GM18508 (cell line): ENCODE data around the gene UBE2C.
"Not testable (repeated sequence)": the region's sequence is repeated elsewhere in the genome, so short reads cannot be mapped to it uniquely, and the experiment has no call there.

Experiments used
- ATAC-seq: cut with Tn5 transposase; IDR thresholded peaks from one replicate; pipeline ENCODE4 v1.9.1; 2021; ENCODE audit warnings: moderate number of reproducible peaks; ENCODE audit not compliant: insufficient read depth, unreplicated experiment

The UBE2C gene

GRCh38 chr20:45797510-45797909 is 14.9 kb upstream of the UBE2C start:
- not testable (repeated sequence) for ATAC-seq

DNA sequence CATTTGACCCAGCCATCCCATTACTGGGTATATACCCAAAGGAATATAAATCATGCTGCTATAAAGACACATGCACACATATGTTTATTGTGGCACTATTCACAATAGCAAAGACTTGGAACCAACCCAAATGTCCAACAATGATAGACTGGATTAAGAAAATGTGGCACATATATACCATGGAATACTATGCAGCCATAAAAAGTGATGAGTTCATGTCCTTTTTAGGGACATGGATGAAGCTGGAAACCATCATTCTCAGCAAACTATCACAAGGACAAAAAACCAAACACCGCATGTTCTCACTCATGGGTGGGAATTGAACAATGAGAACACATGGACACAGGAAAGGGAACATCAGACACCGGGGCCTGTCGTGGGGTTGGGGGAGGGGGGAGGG is 14.5 kb upstream of the UBE2C start:
- not testable (repeated sequence) for ATAC-seq

- ATAC-seq = no peak
Observed at GRCh38 chr20:45798935-45799642, 13.4 kb upstream of the UBE2C start.

GRCh38 chr20:45801851-45802250 is 10.6 kb upstream of the UBE2C start:
- no peak for ATAC-seq

- no peak for ATAC-seq
Observed at GRCh38 chr20:45810191-45810970, 2.1 kb upstream of the UBE2C start.

DNA sequence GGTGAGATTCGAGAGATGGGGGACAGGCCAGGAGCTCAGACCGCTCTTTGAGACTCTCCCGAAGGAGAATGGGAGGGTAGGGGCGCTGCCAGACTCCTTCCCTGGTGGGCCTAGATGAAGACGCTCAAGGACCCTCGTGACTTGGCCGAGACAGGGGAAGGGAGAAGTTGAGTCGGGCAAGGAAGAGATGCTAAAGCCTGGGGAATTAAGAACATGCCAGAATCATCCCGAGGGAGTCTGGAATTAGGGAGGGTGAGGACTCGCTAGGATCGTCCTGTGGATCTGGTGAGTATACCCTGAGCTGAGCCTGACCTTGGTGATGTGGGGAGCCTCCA is 529 bp downstream of the UBE2C start:
- no peak for ATAC-seq

DNA sequence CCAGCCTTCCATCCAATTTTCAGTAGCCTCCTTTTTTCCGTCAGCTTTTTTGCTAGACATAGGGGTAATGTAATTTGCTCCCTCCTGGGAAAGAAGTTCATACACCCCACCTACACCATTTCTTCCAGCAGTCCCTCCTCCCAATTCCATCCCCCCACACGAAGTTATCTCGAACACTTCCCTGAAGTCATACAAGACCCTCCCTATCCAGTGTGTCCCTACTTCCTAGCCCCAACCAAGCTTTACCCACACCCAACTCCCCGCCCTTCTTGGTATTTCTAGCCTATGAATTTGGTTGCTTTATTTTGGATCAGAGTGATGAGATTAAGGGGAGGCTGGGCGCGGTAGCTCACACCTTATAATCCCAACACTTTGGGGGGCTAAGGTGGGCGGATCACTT is 1.0 kb downstream of the UBE2C start:
- ATAC-seq = no peak

GRCh38 chr20:45814314-45814713 is 1.9 kb downstream of the UBE2C start:
- no peak for ATAC-seq

DNA sequence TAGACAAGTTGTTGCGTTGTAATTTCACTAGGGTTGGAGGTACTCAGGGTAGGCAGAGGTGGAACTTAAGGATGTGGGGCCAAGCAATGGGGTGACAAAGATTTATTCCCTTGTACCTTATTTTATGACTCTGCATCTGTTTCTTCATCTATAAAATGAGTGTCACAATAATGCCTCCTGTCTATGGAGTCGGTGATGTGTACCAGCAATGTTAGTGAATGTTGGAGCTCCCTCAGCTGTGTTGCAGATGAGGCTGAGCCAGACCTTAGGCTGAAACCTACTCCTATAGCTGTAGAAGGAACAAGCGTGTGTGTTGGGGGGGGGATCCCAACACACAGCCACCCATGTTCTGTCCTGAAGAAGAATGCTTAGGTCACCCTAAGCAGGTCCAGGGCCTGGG is 4.5 kb downstream of the UBE2C start:
- ATAC-seq = no peak

DNA sequence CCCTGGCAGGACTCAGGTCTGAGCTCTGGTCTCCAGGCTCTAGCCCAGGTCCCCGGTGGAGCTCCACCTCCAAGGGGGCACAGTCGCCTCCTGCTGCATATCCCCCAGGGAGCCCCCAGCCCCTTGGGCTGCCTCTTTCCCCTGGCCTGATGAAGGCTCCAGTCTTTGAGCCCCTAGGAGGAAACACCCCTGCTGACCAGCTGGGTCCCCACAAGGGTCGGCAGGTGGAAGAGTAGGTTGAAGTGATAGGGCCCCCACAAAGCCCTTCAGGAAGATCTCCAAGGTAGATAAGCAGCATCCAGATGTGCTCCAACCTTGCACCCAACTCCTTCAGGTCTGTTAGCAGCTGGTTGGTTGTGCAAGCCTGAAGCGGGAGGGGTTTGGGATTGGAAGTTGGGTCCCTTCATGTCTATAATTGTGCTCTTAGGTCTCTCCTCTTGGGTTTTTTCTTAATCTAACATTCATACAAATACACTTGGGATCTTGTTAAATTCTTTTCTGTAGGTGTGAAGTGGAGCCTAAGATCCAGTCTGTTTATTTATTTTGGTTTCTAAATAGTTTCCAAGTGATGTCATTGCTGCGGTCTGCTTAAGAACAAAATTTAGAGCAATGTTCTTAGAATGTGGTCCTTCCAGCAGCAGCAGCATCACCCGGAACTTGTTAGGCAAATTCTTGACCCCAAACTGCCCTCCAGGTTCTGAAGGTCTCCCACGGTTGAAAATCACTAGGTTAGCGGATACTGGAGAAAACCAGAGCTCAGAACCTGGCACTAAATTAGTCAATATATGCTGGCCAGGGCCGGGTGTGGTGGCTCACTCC is 5.1 kb downstream of the UBE2C start:
- ATAC-seq = no peak

- no peak for ATAC-seq
Observed at GRCh38 chr20:45818239-45818638, 5.8 kb downstream of the UBE2C start.

GRCh38 chr20:45819466-45819865 is 7.0 kb downstream of the UBE2C start:
- no peak for ATAC-seq

DNA sequence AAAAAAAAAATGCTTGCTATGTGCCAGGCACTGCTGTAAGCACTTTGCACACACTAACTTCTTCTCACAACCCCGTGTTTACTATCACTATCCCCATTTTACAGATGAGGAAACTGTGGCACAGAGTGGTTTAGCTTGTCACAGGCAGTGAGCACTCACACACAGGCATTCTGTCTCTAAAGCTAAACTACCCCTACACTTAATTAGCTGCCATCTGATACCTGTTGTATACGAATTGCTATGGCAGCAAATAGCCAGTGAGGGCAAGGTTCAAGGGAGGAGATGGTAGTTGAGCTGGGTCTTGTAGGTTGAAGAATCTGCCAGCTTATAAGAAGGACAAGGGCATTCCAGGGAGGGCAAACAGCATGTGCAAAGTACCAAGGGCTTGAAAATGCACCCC is 9.5 kb downstream of the UBE2C start:
- ATAC-seq = no peak

DNA sequence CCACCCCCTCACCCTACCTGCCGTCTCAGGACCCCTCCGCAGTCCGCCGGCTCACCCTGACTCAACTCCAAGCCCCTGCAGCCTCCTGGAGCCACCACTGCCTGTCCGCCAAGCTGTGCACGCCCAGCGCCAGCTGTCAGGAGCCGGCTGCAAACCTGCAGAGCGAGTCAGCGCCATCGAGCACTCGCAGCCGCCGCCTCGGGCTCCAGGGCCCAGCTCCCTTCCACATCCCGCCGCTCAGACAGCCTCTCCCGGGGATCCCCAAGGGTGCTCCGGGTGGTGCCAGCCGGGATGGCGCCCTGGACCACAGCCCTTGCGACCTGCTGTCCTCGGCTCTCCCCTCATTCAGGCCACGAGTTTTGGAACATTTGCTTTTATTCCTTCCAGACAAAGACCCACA is 10.4 kb downstream of the UBE2C start:
- no peak for ATAC-seq

- no peak for ATAC-seq
Observed at GRCh38 chr20:45823949-45824835, 11.7 kb downstream of the UBE2C start.

DNA sequence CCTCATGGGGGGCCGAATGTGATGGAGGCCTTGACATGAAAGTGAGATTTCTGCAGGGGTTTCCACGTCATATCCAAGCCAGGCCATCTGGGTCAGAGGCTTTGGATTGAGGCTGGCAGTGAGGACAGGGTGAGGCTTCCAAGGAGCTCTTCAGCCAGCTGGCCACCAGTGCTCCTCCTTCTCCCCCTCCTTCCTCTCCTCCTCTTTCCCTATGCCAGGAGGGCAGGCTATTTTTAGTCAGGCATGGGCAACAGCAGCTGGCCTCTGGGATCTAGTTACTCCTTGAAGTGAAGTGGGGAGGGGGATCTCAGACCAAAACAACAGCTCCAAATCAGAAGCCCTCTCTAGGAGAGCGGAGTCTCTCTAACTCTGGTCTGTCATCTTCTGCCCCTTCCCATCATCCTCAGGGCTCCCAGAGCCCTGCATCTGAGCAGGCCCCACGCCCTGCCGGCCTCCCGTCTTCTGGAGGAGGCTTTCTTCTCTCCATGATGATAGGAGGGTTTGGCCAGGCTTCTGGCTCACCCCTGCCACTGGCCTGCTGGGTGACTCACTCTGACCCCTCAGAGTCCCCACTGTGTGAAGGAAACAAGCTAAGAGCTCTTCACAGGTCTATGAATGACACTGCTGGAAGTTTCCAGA is 14.1 kb downstream of the UBE2C start:
- ATAC-seq = no peak

- ATAC-seq = no peak
Observed at GRCh38 chr20:45827030-45827652, 14.7 kb downstream of the UBE2C start, which contains the start of gene TNNC2. TNNC2 (minus strand) TSS chr20:45827312; CDS start chr20:45827248, 64 bp downstream.

GRCh38 chr20:45827712-45828111 is 15.3 kb downstream of the UBE2C start:
- ATAC-seq = no peak

DNA sequence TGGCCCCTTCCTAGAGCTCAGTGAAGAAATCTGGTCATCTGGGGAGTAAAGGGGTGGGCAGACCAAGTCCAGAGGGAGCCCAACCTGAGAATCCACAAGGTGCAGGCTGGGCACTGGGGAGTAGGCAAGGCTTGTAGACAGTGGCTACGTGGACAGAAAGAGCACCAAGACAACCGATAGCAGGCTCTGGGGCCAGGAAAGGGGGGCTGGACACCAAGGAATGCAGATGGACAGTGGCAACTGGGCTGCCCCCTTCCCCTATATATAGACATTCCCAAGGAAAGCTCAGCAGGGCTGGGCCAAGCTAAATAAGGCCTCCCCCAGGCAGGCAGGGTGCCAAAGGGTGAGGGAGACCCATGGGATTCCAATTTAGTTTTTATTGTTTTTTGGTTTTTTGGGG is 16.1 kb downstream of the UBE2C start:
- ATAC-seq = no peak
